RPMI7951 (cell line): ENCODE results near the gene SOBP. TPM values are rescaled to one million over a fixed set of nuclear protein-coding genes. Genes with fewer than 3 reads are reported as not detected.

ENCODE experiments used
- DNase-seq: peaks from one replicate; pipeline ENCODE4 v3.0.0-alpha.2; 2012; ENCODE audit warnings: low read depth
- total RNA-seq: library from RNA; depleted of rRNA; stranded (reverse); fragments of >200 nt; shearing (Covaris generic); gene quantifications from 2 replicates; pipeline ENCODE4 v1.2.3, GENCODE V29; 2014; rRNA removed

Gene SOBP
- total RNA-seq, 1 experiment from 2014 or later = 0.60 TPM

DNA sequence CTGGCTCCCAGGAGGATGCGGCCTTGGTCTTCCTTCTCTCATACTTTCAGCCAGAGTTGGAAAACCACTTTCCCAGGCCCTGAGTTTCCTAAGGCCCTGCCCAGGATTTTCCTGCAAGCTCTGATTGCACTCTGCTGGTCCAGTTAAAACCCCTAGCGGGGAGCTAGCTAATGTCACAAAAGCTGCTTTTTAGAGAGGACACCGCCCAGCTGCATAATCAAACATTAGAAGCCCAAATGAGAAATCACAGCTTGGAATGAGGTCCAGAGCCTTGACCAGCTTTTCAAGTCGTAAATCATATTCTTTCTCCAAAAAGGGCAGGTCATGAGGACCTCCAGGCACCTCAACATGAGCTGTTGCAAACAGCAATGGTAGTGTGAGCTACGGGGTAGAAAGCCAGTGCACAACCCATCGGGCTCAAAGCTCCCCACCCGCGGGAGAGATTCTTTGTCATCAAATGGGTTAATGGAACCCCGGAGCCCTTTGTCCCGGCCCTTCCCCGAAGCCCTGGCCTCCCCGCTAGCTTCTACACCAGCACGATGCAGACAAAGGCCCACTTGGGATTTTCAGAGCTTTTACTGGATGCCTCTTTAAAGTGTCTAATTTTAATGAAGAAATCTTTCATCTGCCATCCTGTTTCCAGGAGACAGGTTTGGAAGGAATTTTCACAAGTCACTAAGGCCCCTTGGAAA lies 200.2 kb downstream of the SOBP start:
- no peak for DNase-seq

DNA sequence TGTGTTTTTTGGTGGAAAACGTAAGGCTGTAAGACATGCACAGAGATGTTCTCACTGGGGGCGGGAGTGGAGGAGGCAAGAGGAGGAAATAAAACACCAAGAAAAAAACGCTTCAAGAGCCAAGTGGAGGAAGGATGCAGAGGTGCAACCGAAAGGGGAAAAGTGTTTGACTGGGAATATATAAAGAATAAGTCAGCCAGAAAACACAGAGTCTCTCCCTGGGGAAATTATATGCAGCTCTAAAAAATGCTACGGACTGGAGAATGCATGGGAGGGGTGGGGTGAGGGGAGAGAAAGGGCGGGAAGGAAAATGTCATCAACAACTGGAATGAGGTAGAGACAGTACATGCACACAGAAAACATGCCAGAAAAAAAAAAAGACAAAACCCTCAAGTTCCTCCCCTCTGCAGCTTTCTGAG lies 200.7 kb downstream of the SOBP start:
- no peak for DNase-seq

DNA sequence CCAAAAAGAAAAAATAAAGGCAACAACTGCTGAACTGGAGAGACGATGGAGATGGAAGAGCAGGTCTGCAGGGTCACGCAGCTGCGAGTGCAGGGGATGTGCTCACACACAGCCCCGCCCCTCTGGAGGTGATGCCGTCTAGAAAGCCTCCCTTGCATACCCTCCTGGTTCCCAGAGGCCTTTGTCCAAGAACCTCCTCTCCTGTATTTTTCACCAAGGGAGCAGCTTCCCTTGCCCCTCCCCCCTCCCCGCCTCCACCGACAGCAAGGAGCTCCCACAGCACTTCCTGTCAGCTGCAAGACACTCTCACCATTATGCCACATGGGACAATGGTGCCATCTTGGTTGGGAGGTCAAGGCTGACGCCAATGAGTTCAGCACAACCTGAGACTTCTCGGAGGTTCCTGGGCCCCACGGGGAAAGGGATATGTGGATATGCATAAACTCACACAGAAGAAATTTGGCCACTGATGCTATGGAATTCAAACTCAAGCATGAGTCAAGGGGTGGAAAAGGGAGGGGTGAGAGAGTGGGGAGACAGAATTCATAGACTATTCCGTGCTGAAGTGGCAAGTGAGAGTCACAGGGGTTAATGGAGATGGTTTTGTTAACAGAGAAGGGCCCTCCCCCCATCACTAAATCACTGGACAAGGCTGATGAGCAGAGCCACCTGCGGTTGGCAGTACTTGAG lies 201.3 kb downstream of the SOBP start:
- DNase-seq = peak; percentile 70

DNA sequence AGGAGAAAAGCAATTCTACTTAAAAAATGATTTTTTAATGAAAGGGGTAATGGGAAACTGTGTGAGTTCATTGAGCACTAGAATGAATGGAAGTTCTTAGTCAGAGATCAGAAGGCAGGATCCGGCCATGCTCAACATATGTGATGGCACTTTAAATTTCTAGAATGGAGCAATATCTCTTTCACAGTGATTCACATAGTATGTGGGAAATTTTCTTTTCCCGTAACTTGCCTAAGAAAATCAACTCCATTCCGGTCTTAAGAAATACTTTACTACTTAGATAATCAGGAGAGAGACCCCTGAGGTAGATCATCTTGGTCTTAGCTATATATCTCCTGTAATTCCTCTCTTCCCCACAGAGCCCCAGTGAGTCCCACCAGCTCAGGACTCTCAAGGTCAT lies 202.4 kb downstream of the SOBP start:
- DNase-seq = no peak

DNA sequence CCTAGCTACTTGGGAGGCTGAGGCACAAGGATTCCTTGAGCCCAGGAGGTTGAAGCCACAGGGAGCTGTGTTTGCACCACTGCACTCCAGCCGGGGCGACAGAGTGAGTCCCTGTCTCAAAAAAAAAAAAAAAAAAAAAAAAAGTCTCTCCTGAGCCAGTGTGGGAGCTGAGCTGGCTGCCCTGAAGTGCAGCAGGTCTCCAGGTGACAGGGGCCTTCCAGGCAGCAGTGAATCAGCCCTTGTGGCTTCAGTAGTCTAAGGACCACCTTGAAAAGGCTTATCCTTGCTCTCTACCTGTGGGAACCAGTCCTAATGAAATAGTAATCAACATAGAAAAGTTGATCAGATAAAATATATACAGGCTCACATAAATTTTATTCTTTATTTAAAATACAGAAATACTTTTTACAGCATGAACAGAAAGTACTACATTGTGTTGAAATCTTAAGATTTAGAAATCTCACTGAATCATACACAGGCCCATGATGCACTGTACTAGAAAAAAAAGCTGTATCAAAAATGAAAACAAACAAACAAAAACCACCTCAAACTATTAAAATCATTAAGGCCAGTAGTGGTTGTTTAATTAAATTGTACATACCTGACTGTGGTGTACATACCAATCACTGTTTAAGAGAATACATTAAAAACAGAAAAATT lies 205.3 kb downstream of the SOBP start:
- DNase-seq = no peak

DNA sequence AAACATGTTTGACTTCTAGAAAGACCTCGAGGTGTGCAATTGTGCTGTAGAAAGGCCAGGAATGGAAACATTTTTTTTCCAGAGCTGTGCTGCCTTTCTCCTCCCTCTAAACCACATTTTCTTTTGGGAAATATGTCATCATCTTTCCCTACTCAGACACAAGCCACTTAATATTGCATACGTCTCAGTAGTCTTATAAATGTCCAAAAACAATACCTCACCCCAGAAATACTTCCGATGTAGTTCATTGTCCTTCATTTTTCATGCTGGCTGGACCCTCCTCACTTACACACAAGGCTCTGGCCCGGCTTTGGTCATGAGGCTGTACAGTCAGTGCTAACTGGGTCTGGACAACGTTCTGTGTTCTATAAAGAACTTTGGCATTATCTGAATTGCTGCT lies 207.8 kb downstream of the SOBP start:
- DNase-seq = no peak

DNA sequence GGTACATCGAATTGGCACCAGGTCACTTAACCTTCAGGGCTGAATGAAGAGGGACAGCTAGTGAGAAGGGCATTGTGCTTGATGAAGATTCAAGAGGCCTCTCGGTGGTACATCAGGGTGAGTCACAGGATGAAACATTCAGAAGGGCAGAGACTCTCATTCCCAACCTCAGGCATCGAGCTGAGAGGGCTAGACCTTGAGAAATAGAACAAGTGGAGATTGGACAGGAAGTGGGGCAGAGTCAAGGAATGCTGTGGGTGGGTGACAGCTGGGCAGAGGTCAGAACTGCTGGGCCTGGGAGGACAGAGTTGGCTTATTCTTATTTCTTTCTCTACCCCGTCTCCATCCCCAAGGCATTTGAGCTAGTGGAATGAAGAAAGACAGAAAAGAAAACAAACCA lies 208.2 kb downstream of the SOBP start:
- DNase-seq = peak; percentile 90

DNA sequence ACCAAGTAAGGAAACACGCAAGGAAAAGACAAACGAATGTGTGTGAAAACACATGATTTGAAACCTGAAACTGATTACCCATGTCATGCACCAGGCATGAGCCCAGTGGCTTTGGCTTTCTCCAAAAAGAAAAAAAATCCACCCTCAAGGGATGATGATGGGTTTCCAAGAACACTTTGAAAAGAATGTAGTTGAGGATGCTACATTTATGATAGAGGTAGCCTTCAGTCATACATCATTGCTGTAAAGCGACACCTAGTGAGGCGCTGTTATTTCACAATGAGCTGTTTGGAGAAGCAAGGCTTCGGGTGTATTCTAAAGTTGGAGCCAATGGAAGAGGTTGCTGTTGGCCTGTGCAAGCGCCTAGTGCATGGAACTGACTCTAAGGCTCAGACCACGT lies 209.3 kb downstream of the SOBP start:
- DNase-seq = no peak

DNA sequence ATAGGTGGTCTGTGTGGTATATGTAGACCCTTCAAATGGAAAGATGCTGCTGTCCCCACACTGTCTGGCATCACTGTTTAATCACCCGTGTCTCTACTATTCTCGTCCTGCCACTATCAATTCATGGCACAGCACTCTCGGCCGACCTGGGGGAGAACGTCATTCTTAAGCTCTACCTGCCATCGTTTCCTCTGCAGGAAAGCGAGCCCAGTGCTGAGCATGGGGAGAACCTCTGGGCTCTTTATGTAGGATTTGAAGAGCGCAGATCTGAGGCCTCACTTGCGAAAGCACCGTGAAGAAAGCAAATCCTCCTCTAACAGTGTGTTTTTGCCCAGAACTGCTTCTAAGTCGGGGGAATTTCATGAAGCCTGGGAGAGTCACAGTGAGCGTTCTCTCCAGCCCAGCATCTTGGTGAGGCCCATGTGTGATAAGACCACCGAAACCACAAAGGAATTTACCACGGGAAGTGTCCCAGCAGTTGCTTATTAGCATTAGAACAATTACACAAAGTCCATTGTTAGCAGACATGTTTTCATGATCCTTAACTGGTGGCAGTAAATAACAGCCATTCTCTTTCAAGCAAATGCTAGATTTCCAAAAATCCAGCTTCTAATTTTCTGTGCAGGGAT lies 209.9 kb downstream of the SOBP start:
- DNase-seq = no peak

DNA sequence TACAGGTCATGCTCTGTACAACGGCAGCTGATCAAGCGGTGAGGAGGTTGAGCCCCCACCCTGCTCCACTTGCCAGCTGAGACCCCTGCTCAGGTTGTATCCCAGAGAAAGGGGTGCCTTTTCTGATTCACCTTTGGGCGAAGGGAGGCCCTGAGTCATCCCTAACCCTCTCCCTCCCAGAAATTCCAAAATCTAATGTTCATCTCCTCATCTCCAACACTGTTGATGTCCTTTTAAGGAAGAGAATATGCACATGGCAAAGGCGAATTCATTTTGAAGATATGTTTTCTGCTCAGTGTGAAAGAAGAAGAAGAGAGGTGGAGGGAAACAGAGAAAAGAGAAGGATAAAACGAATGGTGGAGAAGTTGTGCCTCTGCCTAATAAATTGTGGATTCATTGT lies 213.7 kb downstream of the SOBP start:
- DNase-seq = no peak

DNA sequence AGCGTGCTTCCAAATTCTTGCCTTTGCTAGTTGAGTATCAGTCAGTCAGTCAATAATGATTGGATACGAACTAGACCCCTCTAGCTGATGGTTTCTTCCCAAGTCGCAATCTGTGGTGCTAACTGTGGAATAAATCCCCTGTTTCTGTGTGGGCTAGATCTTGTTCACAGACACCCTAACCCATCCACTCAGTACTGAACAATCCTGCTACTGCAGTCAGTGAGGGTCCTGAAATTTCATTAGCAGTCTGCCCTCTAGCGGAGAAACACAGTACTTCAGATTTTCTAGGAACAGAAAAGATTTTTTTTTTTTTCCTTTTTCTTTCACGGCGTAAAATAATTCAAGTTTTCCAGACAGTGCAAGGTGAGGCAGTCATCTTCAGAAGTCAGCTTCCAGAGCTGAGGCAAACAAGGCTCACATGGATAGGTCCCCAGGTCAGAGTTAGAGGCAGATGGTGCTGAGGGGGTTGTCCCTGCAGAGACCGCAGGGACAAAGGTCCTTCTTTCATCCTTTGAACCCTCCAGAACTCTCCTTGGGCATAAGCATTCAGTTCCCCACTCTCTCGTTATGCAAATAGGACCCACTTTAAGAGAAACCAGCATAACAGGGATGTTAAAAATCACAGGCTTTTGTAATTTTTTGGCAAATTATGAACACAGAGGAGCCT lies 214.6 kb downstream of the SOBP start:
- DNase-seq = peak; percentile 48

DNA sequence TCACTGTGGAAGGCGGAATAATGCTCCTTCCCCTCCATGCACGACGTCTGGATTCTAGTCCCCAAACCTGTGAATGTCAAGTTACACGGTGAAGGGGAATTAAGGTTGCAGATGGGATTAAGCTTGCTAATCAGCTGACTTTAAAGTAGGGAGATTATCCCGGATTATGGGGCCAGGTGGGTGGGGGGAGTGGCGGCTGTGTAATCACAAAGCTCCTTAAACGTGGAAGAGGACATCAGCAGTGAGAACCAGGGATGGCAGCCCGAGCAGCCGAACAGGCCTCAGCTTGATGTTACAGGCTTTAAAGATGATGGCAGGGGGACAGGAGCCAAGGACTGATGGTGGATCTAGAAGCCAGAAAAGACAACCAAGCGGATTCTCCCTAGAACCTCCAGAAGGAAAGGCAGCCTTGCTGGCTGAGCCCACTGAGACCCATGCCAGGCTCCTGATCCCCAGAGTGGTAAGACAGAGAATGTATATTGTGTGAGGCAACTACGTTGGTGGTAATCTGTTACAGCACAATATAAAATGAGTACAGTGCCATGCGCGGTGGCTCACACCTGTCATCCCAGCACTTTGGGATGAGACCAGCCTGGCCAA lies 216.7 kb downstream of the SOBP start:
- DNase-seq = no peak

DNA sequence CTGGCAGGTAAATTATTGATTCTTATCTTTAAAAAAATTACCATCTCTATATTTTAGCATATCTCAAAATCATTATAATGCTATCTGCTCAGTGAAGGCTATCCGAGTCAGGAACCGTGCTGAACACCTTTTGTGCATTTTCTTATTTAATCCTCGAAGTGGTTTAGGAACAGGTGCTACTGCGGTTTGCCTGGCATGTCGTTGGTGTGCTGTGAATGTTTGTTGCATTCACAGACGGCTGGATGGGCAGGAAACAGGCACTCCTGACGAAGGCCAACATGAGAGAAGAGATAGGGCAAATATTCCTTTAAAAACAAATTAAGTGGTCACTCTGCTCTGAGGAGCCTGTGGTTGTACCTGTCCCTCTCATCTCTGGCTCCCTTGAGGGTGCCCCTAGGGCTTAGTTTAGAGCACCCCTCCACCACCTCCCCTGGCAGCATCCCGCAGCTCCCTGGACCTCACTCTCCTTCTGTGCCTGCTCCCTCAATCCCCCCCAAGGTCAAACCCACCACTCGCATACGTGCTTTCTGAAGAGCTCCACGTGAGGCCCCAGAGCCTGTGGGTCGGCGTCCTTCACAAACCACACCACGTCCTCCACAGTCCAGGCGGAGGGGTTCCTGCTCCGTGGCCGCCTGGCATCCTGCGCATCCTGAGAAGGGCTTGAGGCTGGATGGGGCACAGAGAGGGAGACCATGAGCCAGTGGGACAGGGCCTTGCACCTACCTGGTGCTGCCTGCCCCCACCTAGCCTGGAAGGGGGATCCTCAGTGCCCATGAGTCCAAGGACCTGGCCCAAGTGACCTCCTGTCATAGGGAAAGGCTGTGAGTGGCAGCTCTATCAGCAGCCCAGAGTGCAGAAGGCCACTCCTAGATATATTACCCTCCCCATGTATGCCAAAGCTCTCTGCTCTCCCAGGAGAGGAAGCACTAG lies 217.7 kb downstream of the SOBP start:
- no peak for DNase-seq

DNA sequence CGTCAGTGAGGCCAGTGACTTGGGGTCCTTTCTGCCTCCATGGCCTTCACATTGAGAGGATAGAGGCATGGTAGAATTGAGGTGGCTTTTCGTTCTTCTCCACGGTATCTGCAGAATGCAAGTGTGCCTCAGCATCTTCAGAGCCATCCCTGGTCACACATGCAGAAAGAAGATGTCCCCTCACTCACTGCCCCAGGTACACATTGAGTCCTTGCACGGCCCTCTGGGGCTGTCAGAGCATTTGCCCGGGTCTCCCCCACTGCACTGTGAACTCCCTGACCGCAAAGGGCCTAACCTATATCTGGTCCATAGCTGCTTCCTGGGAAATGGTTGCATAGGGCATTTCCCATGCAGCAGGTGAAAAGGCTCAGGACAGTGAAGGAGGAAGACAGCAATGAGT lies 218.5 kb downstream of the SOBP start:
- DNase-seq = no peak

DNA sequence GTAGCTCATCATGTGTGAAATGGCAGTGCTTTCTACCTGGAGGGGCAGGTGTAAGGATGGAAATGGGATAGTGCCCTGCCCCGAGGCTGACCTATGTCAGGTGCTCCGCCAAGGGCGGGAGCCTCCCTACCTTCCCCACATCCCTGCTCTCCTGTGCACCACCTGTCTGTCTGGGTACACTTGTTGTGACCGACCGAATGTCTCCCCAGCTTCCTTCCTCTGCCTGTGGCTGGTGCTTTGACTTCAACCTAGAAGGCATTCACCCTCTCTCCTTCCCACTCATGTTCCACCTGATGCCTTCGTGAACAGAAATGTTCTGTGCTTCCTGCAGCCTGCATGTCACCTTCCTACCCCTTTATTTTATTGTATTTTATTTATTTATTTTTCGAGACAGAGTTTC lies 219.4 kb downstream of the SOBP start:
- DNase-seq = no peak

Other genes starting within 250 kb of the SOBP start
- 16.7 and 20.2 TPM in 2 replicates for gene PDSS2, start 30.6 kb upstream of the SOBP start, total RNA-seq